ENCODE measurements around the gene CHIA.
"Not testable (repeated sequence)": the region's sequence is repeated elsewhere in the genome, so short reads cannot be mapped to it uniquely, and the experiment has no call there.

CHIA gene

GRCh38 chr1:111302374-111302773, 11.7 kb downstream of the CHIA start:
- H3K4me3 ChIP-seq (ENCODE audit: low read length): no peak overlapping the region
- TF ChIP-seq CTCF (IDR thresholded peaks at IDR 0.05; ENCODE audit: insufficient read depth, low read depth, low read length, missing control alignments): no peak
- DNase-seq (ENCODE audit: low read depth): no peak

- no peak overlapping the region for H3K4me3 ChIP-seq (ENCODE audit: low read length)
These were observed 19.0 kb downstream of the CHIA start for GRCh38 chr1:111309690-111310089.

GRCh38 chr1:111318523-111318922, 27.9 kb downstream of the CHIA start:
- no peak for TF ChIP-seq CTCF (IDR thresholded peaks at IDR 0.05; ENCODE audit: insufficient read depth, low read depth, low read length, missing control alignments)
- no peak overlapping the region for H3K4me3 ChIP-seq (ENCODE audit: low read length)
- DNase-seq (ENCODE audit: low read depth): no peak

More at GRCh38 chr1:111309690-111310089, 19.0 kb downstream of the CHIA start:
- DNase-seq (ENCODE audit: low read depth): no peak
- no peak for TF ChIP-seq CTCF (IDR thresholded peaks at IDR 0.05; ENCODE audit: insufficient read depth, low read depth, low read length, missing control alignments)

GRCh38 chr1:111320066-111320879, 29.6 kb downstream of the CHIA start:
- no peak overlapping the region for H3K4me3 ChIP-seq (ENCODE audit: low read length)
- TF ChIP-seq CTCF (IDR thresholded peaks at IDR 0.05; ENCODE audit: insufficient read depth, low read depth, low read length, missing control alignments): no peak
- no peak for DNase-seq (ENCODE audit: low read depth)

- TF ChIP-seq CTCF (IDR thresholded peaks at IDR 0.05; ENCODE audit: insufficient read depth, low read depth, low read length, missing control alignments): no peak
- peak; percentile 71 for DNase-seq (ENCODE audit: low read depth)
These were observed 32.6 kb downstream of the CHIA start for GRCh38 chr1:111323231-111323630.

GRCh38 chr1:111332190-111332589, 41.5 kb downstream of the CHIA start:
- no peak for TF ChIP-seq CTCF (IDR thresholded peaks at IDR 0.05; ENCODE audit: insufficient read depth, low read depth, low read length, missing control alignments)
- no peak overlapping the region for H3K4me3 ChIP-seq (ENCODE audit: low read length)
- no peak for DNase-seq (ENCODE audit: low read depth)

More at GRCh38 chr1:111323231-111323630, 32.6 kb downstream of the CHIA start:
- no peak overlapping the region for H3K4me3 ChIP-seq (ENCODE audit: low read length)

- DNase-seq (ENCODE audit: low read depth): peak; percentile 69
- peak; percentile 68 for TF ChIP-seq CTCF (IDR thresholded peaks at IDR 0.05; ENCODE audit: insufficient read depth, low read depth, low read length, missing control alignments)
- H3K4me3 ChIP-seq (ENCODE audit: low read length): no peak overlapping the region
These were observed 43.5 kb downstream of the CHIA start for GRCh38 chr1:111334169-111334568.

- not testable (repeated sequence) for DNase-seq (ENCODE audit: low read depth); H3K4me3 ChIP-seq (ENCODE audit: low read length)
These were observed 44.7 kb downstream of the CHIA start for GRCh38 chr1:111335214-111335877.

GRCh38 chr1:111338849-111339248, 48.2 kb downstream of the CHIA start:
- not testable (repeated sequence) for DNase-seq (ENCODE audit: low read depth); H3K4me3 ChIP-seq (ENCODE audit: low read length)
